GM11168 (cell line): ENCODE data around the gene TCTN3.
"Not testable (repeated sequence)": the region's sequence is repeated elsewhere in the genome, so short reads cannot be mapped to it uniquely, and the experiment has no call there.

Experiments
- in situ Hi-C: fragments of 300-500 bp; cut with MboI; formaldehyde crosslinking; loops from one replicate; pipeline ENCODE4 v1.12.0; 2022; ENCODE audit warnings: low sequenced_read_pairs; ENCODE audit not compliant: unreplicated experiment

TCTN3 gene

DNA sequence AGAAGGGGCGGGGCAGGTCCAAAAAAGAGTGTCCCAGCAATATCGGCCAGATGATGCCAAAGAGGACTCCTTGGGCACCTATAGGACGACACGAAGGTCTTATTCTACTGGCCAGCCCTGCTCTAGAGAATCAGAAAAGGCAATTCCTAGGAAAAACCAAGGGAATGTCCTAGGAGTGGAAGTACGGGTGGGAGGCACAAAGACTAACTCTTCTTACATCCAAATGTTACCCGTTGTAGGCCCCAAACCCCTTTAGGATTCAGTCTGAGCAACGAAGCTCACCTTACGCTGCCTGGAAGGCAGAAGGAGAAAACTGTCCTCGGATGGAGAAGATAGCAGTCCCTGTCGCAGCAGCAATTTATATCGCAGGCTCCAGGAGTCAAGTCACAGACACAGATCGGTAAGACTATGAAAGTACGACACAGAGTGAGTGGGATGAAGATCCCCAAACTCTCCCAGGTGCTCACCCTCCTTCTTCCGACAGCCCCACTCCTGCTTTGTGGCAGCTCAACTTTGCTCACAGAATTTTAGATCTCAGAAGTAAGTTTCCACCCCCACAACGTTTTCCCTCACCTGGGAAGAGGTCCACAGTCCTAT lies 558 bp downstream of the TCTN3 start:
- in situ Hi-C loops: loop anchor here (5.0 kb wide), 1 partner anchor 154 kb away; no protein-coding TSS in a partner anchor

GRCh38 chr10:95691281-95691680 lies 2.4 kb downstream of the TCTN3 start:
- in situ Hi-C loops: loop anchor here (5.0 kb wide), 1 partner anchor 156 kb away; no protein-coding TSS in a partner anchor

DNA sequence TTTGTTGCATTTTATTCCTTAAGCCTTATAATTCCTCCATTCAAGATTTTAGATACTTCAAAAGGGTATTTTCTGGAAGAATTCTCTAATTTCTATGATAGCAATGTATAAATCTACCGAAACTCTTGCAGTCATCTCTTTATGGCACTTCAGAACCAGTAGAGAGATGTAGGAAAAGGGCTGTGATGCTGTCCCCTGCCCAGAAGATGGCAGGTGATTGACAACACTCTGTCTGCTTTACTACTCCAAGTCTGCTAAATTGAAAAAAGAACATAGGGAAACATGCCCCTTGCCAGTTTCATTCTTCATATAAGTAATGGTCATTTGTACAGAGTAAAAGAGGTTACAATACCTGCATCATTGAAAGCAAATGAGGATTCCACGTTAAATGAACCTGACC lies 5.1 kb downstream of the TCTN3 start:
- in situ Hi-C loops: no loop called here

- in situ Hi-C loops: no loop called here
Measured at GRCh38 chr10:95683966-95684365, 9.8 kb downstream of the TCTN3 start.

DNA sequence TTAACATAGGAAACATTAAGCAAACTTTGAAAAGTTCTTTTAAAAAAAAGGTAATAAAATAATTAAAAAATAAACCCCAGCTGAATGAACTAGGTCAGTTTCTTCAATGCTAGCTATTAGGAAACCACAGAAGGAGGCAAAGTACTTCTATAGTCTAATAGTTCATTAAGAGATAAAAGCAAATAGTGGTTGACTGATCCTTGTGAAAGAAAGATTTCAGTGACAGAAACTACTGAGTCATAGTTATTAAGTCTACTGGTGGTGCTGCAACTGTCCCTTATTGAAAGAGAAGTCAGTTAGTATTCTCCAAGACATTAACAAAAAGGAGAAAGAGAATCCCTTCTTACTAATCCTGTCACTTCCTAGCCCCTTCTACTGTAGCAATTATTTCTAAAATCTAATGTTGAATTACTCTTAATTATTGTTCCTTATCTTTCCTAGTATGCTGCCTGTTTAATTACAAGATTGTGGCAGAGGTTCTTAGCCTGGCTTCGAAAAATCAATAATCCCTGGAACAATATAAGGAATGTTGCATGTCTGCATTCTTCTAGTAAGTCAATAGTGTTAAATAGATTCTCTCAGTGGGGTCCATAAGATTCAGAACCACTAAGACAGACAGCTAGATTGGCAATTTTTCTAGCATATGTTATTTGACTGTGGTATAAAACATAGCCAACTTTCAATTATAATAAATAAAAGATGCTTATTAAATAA lies 18.2 kb downstream of the TCTN3 start:
- in situ Hi-C loops: no loop called here

DNA sequence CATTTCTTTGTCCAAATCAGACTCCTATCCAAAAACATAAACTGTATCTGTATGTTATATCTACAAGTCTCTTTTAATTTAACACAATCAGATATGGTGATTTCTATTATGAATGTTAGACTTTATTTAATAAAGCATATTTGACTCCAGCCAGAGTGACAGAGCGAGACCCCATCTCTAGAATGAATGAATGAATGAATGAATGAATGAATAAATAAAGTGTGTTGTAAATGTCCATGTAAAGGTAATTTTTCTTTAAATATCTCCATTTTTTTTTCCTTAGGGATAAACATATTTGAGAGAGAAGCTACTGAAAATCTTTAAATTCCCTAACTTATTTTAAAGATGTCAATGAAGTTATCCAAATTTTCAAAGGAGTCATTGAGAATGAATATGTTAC lies 19.1 kb downstream of the TCTN3 start:
- in situ Hi-C loops: no loop called here

- in situ Hi-C loops: not testable (repeated sequence)
Measured at GRCh38 chr10:95672641-95673040, 21.1 kb downstream of the TCTN3 start.

GRCh38 chr10:95664543-95664942 lies 29.2 kb downstream of the TCTN3 start:
- in situ Hi-C loops: no loop called here

- in situ Hi-C loops: no loop called here
Measured at GRCh38 chr10:95663496-95663895, 30.2 kb downstream of the TCTN3 start.

GRCh38 chr10:95661818-95662217 lies 31.9 kb downstream of the TCTN3 start:
- in situ Hi-C loops: no loop called here

DNA sequence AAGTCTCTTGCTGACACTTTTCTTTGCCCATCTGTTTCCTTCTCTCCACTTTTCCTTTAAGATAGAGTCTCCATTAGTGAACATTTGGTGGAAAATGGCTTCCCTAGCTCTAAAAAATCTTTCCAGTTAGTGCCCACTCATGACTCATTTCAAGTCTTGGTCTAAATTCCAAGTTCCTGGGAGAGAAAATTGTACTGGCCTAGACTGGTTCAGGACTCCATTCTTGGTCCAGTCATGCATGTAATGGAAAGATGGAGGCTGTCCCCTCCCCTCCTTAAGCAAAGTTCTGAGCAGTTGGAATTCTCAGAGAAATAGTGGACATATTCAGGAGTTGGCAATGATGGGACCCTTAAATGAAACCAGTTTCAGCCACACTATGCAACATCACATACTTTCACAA lies 33.4 kb downstream of the TCTN3 start:
- in situ Hi-C loops: no loop called here

- in situ Hi-C loops: no loop called here
Measured at GRCh38 chr10:95657250-95657649, 36.5 kb downstream of the TCTN3 start.

DNA sequence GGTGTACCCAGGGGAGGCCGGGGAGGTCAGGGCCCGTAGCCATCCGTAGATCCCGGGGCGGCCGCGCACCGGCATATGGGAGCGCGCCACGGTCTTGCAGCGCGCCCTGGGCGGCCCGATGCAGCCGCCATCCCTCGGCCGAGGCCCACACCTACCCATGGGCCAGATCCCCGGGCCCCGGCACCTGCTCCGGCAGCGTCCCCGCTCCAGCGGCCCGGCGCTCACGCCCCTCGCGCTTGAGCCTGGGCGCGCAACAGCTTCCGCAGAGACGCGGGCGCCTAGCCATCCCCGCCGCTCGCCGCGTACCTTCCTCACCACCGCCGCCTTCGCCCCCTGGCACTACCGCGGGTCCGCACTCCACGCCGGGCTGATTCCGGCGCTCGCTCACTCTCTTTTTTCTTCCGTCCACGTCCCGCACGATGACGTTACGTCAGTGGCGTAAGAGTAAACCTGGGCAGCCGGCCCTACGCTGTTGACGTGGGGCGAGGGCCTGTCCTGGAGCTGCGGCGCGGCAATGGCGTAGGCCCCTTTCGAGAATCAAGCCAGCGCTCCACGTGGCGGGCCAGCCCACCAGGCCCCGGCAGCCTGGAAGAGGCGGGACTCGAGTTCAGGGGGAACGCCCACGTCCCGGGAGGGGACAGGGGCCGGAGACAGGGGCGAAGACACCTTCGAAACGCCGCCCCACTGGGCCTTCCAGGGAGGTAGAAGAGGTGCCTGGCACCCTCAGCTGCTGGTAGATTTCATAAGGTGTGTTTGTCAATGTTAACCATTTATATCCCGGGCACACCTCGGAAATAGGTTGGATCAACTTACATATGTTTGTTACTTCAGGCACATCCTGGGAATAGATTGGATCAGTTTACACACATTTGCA lies 37.2 kb downstream of the TCTN3 start, which contains the start of gene ALDH18A1:
Gene ALDH18A1 (minus strand): TSS at position 421 of the 874 bp plus-strand sequence. CDS start 3,334 bp downstream, outside the sequence.
- in situ Hi-C loops: no loop called here

GRCh38 chr10:95655571-95656290 lies 38.0 kb downstream of the TCTN3 start:
- in situ Hi-C loops: no loop called here

GRCh38 chr10:95653895-95654294 lies 39.8 kb downstream of the TCTN3 start:
- in situ Hi-C loops: no loop called here

DNA sequence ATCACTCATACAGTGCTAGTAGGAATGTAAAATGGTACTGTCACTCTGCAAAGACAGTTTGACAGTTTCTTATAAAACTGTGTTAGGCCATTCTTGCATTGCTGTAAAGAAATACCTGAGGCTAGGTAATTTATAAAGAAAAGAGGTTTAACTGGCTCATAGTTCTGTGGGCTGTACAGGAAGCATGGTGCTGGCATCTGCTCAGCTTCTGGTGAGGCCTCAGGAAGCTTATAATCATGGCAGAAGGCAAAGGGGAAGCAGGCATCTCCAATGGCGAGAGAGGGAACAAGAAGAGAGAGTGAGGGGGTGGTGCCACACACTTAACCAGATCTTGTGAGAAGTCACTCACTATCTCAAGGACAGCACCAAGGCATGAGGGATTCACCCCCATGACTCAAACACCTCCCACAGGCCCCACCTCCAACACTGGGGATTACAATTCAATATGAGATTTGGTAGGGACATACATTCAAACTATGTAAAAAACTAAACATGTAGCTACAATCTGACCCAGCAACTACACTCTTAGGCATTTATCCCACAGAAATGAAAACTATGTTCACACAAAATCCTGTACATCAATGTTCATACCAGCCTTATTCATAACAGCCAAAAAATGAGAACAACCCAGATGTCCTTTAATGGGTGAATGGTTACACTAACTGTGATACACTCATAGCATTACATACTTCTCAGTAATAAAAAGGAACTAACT lies 42.2 kb downstream of the TCTN3 start:
- in situ Hi-C loops: no loop called here

- in situ Hi-C loops: no loop called here
Measured at GRCh38 chr10:95650232-95650631, 43.5 kb downstream of the TCTN3 start.

GRCh38 chr10:95648138-95648537 lies 45.6 kb downstream of the TCTN3 start:
- in situ Hi-C loops: no loop called here

DNA sequence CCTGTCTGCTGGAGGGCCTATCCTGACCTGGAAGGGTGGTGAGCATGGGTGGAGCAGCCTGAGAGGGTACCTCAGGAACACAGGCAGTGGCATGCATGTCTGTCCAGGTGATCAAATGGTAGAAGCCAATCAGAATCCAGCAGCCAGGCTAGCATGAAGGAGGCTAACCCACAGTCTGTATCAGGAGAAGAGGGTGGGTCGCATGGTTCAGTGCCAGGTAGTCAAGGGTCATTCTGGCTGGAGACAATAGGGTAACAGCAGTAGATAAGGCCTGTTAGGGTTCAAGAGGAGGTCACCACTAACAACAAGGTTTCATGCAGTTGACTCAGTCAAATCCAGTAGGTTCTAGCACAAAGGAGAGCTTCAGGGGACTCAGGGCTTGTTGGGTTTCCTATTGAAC lies 47.6 kb downstream of the TCTN3 start:
- in situ Hi-C loops: no loop called here

DNA sequence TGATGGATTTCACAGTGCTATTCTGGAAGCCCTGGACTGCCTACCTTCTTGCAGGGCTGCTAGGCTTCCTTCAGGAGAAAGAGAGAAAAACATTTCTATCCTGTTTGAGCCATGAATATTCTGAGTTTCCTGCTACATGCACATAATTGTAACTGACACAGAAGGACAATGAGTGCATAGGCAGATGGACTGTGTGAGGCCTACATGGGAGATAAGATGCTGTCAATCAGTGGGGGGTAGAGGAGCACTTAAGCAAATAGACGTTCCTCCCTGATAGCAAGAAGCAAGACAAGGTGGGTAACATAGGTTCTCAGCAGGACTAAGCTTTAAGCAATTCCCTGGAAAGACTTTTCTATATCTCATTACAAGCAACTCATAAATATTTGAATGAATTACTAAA lies 48.8 kb downstream of the TCTN3 start:
- in situ Hi-C loops: no loop called here
